HepG2 (cell line): ENCODE results near the gene PCOLCE2. TPM values are rescaled to one million over a fixed set of nuclear protein-coding genes. Genes with fewer than 3 reads are reported as not detected.

Experiments
- ATAC-seq: fragments of 200-7000 bp; cut with Tn5 transposase; 3 replicates; pipeline ENCODE4 v1.9.1; 2020; ENCODE audit warnings: mild to moderate bottlenecking, moderate library complexity
- BruUV-seq: library from RNA; stranded (reverse); fragments of 400-500 nt; replicated peaks from 2 replicates; lab custom pipeline; 2021; lab: Mats Ljungman, UMichigan
- CTCF ChIA-PET: fragments of 300-600 bp; formaldehyde crosslinking; extraction: SDS; loops from one replicate; lab custom pipeline; 2021; ENCODE audit warnings: low total read pairs, inconsistent platforms, low intra/inter-chr PET ratio; lab: Yijun Ruan, JAX
- POLR2A ChIA-PET: fragments of 350-600 bp; sonication (Branson Sonifier 250); formaldehyde crosslinking; loops from one replicate; lab custom pipeline; 2020; ENCODE audit warnings: antibody characterized with exemption, inconsistent platforms; lab: Yijun Ruan, JAX
- DNase-seq: peaks from one replicate; pipeline ENCODE4 v3.0.0-alpha.2; 2015; ENCODE audit warnings: low spot score
- FAIRE-seq: peaks from 3 replicates; lab custom pipeline; 2011; peaks lifted over from hg19 to GRCh38; lab: Jason Lieb, UNC
- H2AFZ ChIP-seq: one replicate; pipeline ENCODE4 v1.6.1; 2011; ENCODE audit warnings: low read length, inconsistent platforms
- H3K27ac ChIP-seq: fragments of 300-600 bp; 3 replicates; pipeline ENCODE4 v1.8.0; 2011; ENCODE audit warnings: mixed run types, mild to moderate bottlenecking, mixed read lengths, low read length, inconsistent platforms; ENCODE audit not compliant: insufficient read depth; ENCODE audit errors: extremely low read length
- H3K27me3 ChIP-seq, 2 experiments: fragments of 200-600 bp in 1 of 2; 2 replicates in 1 of 2; 3 replicates in 1 of 2; pipeline versions ENCODE4 v1.6.0 to v1.8.0; 2011; ENCODE audit warnings: low read length in 2 of 2, mild to moderate bottlenecking in 2 of 2, moderate library complexity in 2 of 2, inconsistent platforms in 1 of 2; ENCODE audit not compliant: insufficient read depth in 2 of 2, control insufficient read depth in 1 of 2
- H3K36me3 ChIP-seq, 2 experiments: fragments of 200-600 bp in 1 of 2; replicated peaks in 1 of 2; 2 replicates in 1 of 2; 3 replicates in 1 of 2; pipeline versions ENCODE4 v1.5.1 to v1.8.0; 2011; ENCODE audit warnings: low read length in 2 of 2, inconsistent platforms in 1 of 2; ENCODE audit not compliant: insufficient read depth in 2 of 2, control insufficient read depth in 1 of 2
- H3K4me1 ChIP-seq: 2 replicates; pipeline ENCODE4 v1.5.1; 2012; ENCODE audit warnings: low read length, inconsistent platforms; ENCODE audit not compliant: insufficient read depth
- H3K4me2 ChIP-seq: 2 replicates; pipeline ENCODE4 v1.6.0; 2011; ENCODE audit warnings: low read depth, low read length, inconsistent platforms
- H3K4me3 ChIP-seq, 3 experiments: fragments of 200-600 bp in 1 of 3; sonication (generic), shearing (Covaris generic) in 1 of 3; replicated peaks in 1 of 3; 2 replicates each; pipeline ENCODE4 v1.5.1; 2011 to 2016; ENCODE audit warnings: low read length in 3 of 3, inconsistent platforms in 2 of 3, low read depth in 2 of 3, mild to moderate bottlenecking in 2 of 3, control low read depth in 1 of 3, mixed read lengths in 1 of 3; ENCODE audit not compliant: insufficient read depth in 1 of 3
- H3K79me2 ChIP-seq: one replicate; pipeline ENCODE4 v1.6.1; 2011; ENCODE audit warnings: low read length, inconsistent platforms; ENCODE audit not compliant: insufficient read depth
- H3K9ac ChIP-seq: 2 replicates; pipeline ENCODE4 v1.6.0; 2011; ENCODE audit warnings: mild to moderate bottlenecking, low read depth, low read length, inconsistent platforms; ENCODE audit not compliant: insufficient read depth
- H3K9me3 ChIP-seq: 2 replicates; pipeline ENCODE4 v1.5.1; 2012; ENCODE audit warnings: mild to moderate bottlenecking, low read length
- H4K20me1 ChIP-seq: 2 replicates; pipeline ENCODE4 v1.6.0; 2011; ENCODE audit warnings: inconsistent platforms, mild to moderate bottlenecking, low read length, moderate library complexity; ENCODE audit not compliant: insufficient read depth
- FOXJ3 ChIP-seq: sonication (generic); formaldehyde crosslinking; IDR thresholded peaks from 2 replicates; pipeline ENCODE4 v1.4.0; 2020; ENCODE audit warnings: missing genetic modification reagents, mild to moderate bottlenecking, borderline replicate concordance
- NFKBIZ ChIP-seq: IDR thresholded peaks from 2 replicates; pipeline ENCODE4 v1.6.1; 2018; ENCODE audit warnings: missing genetic modification reagents, missing compliant biosample characterization
- ONECUT2 ChIP-seq: sonication (generic); formaldehyde crosslinking; IDR thresholded peaks from 2 replicates; pipeline ENCODE4 v1.4.0; 2020; ENCODE audit warnings: missing genetic modification reagents
- PAXIP1 ChIP-seq: sonication (generic); formaldehyde crosslinking; conservative IDR thresholded peaks from 2 replicates; pipeline ENCODE4 v1.4.0; 2020; ENCODE audit warnings: mild to moderate bottlenecking, missing genetic modification reagents, moderate library complexity
- RXRB ChIP-seq: IDR thresholded peaks from 2 replicates; pipeline ENCODE4 v1.6.1; 2016; ENCODE audit warnings: borderline replicate concordance, missing genetic modification reagents, missing compliant biosample characterization
- SMARCC2 ChIP-seq: fragments of 450-650 bp; IDR thresholded peaks from 2 replicates; pipeline ENCODE4 v1.6.1; 2017; ENCODE audit warnings: antibody characterized with exemption, mild to moderate bottlenecking
- THYN1 ChIP-seq: sonication (generic); formaldehyde crosslinking; IDR thresholded peaks from 2 replicates; pipeline ENCODE4 v1.8.1; 2023; ENCODE audit warnings: low read depth, mild to moderate bottlenecking, moderate library complexity, missing genetic modification reagents, borderline replicate concordance
- TRAFD1 ChIP-seq: sonication (generic); formaldehyde crosslinking; IDR thresholded peaks from 2 replicates; pipeline ENCODE4 v1.5.1; 2020; ENCODE audit warnings: missing genetic modification reagents, mild to moderate bottlenecking, borderline replicate concordance
- ZBTB4 ChIP-seq: sonication (generic); formaldehyde crosslinking; IDR thresholded peaks from 2 replicates; pipeline ENCODE4 v1.4.0; 2020; ENCODE audit warnings: missing genetic modification reagents, mild to moderate bottlenecking, borderline replicate concordance
- ZFYVE20 ChIP-seq: sonication (generic); formaldehyde crosslinking; IDR thresholded peaks from 2 replicates; pipeline ENCODE4 v1.8.0; 2023; ENCODE audit warnings: low read depth, mild to moderate bottlenecking, moderate library complexity, missing genetic modification reagents, borderline replicate concordance
- ZNF136 ChIP-seq: sonication (generic); formaldehyde crosslinking; IDR thresholded peaks from 2 replicates; pipeline ENCODE4 v1.8.1; 2022; ENCODE audit warnings: low read depth, mild to moderate bottlenecking, moderate library complexity, missing genetic modification reagents
- ZNF160 ChIP-seq: sonication (generic); formaldehyde crosslinking; IDR thresholded peaks from 2 replicates; pipeline ENCODE4 v1.8.0; 2022; ENCODE audit warnings: mild to moderate bottlenecking, inconsistent platforms, missing genetic modification reagents
- ZNF230 ChIP-seq: sonication (generic); formaldehyde crosslinking; IDR thresholded peaks from 2 replicates; pipeline ENCODE4 v1.4.0; 2020; ENCODE audit warnings: mild to moderate bottlenecking, missing genetic modification reagents
- ZNF550 ChIP-seq: sonication (generic); formaldehyde crosslinking; IDR thresholded peaks from 2 replicates; pipeline ENCODE4 v1.4.0; 2020; ENCODE audit warnings: mild to moderate bottlenecking, missing genetic modification reagents, borderline replicate concordance
- ZNF644 ChIP-seq: IDR thresholded peaks from 2 replicates; pipeline ENCODE4 v1.6.1; 2016; ENCODE audit warnings: low read depth
- ZNF777 ChIP-seq: sonication (generic); formaldehyde crosslinking; IDR thresholded peaks from 2 replicates; pipeline ENCODE4 v1.4.0; 2020; ENCODE audit warnings: missing genetic modification reagents
- WGBS: methylation state at CpG from one replicate; pipeline ENCODE4 v1.1.6; 2017; ENCODE audit warnings: low lambda C conversion rate; 5-methylcytosine and 5-hydroxymethylcytosine counted together
- in situ Hi-C: cut with HindIII; loops from 2 replicates; pipeline ENCODE4 v1.10.0; 2017; ENCODE audit warnings: low pct_unique_long_range_greater_than_20kb; ENCODE audit not compliant: extremely low pct_ligation_motif_present
- intact Hi-C: fragments of 100-400 bp; cut with micrococcal nuclease; formaldehyde crosslinking; loops from one replicate; pipeline ENCODE4 v1.10.0; 2022; ENCODE audit not compliant: unreplicated experiment
- polyA plus RNA-seq, 8 experiments: library from polyadenylated mRNA; depleted of rRNA in 3 of 8; stranded (reverse) in 7 of 8; unstranded in 1 of 8; fragments of >200 nt; fragmentation: Illumina TruSeq in 4 of 8; extraction: Trizol in 4 of 8; gene quantifications; 2 replicates each; pipeline versions ENCODE4 v1.2.1 to v1.2.3, GENCODE V29; 2011 to 2016; ENCODE audit warnings: low read depth in 4 of 8, missing spikeins in 1 of 8, mixed read lengths in 1 of 8; ENCODE audit not compliant: insufficient read depth in 1 of 8
- total RNA-seq, 5 experiments: library from RNA; depleted of rRNA; stranded (reverse); fragments of >200 nt; fragmentation: Illumina TruSeq; extraction: Trizol; gene quantifications; 2 replicates each; pipeline ENCODE4 v1.2.3, GENCODE V29; 2016; ENCODE audit warnings: low read depth in 1 of 5

The PCOLCE2 gene
- total and polyA plus RNA-seq, 2 of the 13 experiments (the other 11 are each of a cell fraction or from before 2014, with no cell fraction given): 0.71 to 2.0 TPM

DNA sequence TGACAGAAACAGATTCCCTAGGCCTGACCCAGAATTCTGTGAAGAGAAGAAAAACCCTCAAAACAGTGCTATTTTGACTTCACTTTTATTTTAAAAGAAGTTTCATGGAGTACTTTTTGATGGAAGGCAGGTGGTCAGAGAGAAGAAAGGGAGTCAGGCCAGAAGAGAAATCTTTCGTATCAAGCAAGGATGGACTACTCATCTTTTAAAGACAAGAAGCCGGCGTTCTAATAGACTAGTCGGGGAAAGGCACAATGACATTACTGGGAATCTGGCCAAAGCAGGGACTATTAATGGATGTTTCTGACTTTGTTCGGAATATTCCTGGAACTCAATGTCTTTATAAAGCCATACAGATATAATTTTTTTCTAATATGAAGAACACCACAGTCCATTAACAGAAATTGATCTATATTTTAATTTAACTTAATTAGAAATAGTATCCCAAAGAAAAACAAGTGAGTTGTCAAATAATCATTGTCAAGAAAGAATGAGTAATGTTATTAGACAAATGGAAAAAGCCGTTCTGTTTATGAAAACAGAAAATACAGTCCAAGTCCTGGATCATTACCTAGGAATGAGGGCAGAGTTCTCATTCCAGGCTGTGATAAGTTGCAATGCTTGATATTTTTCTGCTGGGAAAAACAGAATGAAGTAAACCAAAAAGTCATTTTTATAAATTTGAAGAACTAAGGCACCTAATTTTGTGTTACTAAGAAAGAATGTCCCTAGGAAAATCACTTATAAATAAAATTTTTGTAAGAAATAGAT lies 23.7 kb upstream of the PCOLCE2 start:
- in situ Hi-C loops (no loop called here), intact Hi-C loops (no loop called here)
- H3K4me3 ChIP-seq: no peak overlapping the region
- H4K20me1 ChIP-seq: no peaks in the 10 kb centered on the region
- ATAC-seq (no peak), FAIRE-seq (no peak), DNase-seq (no peak)
- ChIA-PET CTCF (no interaction called here), POLR2A (no interaction called here)
- BruUV-seq: no TSS peak
- no peak overlapping the region for H2AFZ ChIP-seq
- 59% methylated on average over 6 of the region's 6 CpGs for WGBS
- no peak overlapping the region for H3K27ac ChIP-seq
- H3K9ac ChIP-seq: no peak overlapping the region
- H3K27me3 ChIP-seq: peaks cover 0 to 25% of the 10 kb centered on the region in 2 experiments; a peak in 2 of 5 replicates
- H3K4me1 ChIP-seq: no peaks in the 10 kb centered on the region
- no peaks in the 10 kb centered on the region for H3K9me3 ChIP-seq
- H3K79me2 ChIP-seq: no peaks in the 10 kb centered on the region
- H3K36me3 ChIP-seq: no peaks in the 10 kb centered on the region
- no peak overlapping the region for H3K4me2 ChIP-seq
- TF ChIP-seq PAXIP1 (CRISPR knock-in tag): no peak
- TF ChIP-seq ZBTB4 (CRISPR knock-in tag): no peak
- TF ChIP-seq ZNF136 (CRISPR knock-in tag): no peak
- no peak for TF ChIP-seq ONECUT2 (CRISPR knock-in tag)
- no peak for TF ChIP-seq ZNF230
- no peak for TF ChIP-seq SMARCC2
- no peak for TF ChIP-seq ZFYVE20 (CRISPR knock-in tag)
- TF ChIP-seq RXRB (CRISPR knock-in tag): no peak
- TF ChIP-seq ZNF550 (CRISPR knock-in tag): no peak
- no peak for TF ChIP-seq THYN1 (CRISPR knock-in tag)
- no peak for TF ChIP-seq NFKBIZ
- TF ChIP-seq FOXJ3 (CRISPR knock-in tag): no peak
- TF ChIP-seq TRAFD1 (CRISPR knock-in tag): no peak
- no peak for TF ChIP-seq ZNF777 (CRISPR knock-in tag)
- no peak for TF ChIP-seq ZNF644 (CRISPR knock-in tag)
- no peak for TF ChIP-seq ZNF160 (CRISPR knock-in tag)
